Upper lobe of left lung (tissue), 6 donors: ENCODE results near the gene CYP26A1. TPM values are rescaled to one million over a fixed set of nuclear protein-coding genes. Genes with fewer than 3 reads are reported as not detected.

ENCODE experiments used
- ATAC-seq, 2 donors: fragments of 200-7000 bp; cut with Tn5 transposase; one replicate each; pipeline ENCODE4 v1.9.1; 2022; ENCODE audit warnings: mild to moderate bottlenecking in 2 of 2, moderate library complexity in 2 of 2; ENCODE audit not compliant: low FRiP score in 2 of 2
- DNase-seq, 2 donors: peaks; one replicate each; pipeline ENCODE4 v3.0.0-alpha.2; 2019 to 2020
- H3K27ac ChIP-seq, 4 donors: fragments of 200-600 bp; sonication (generic); one replicate each; pipeline ENCODE4 v1.5.1; 2016 to 2019
- H3K27me3 ChIP-seq, 4 donors: fragments of 200-600 bp; sonication (generic); one replicate each; pipeline ENCODE4 v1.5.1; 2017 to 2019
- H3K36me3 ChIP-seq, 4 donors: fragments of 200-600 bp; sonication (generic); one replicate each; pipeline ENCODE4 v1.5.1; 2016 to 2019
- H3K4me1 ChIP-seq, 4 donors: fragments of 200-600 bp; sonication (generic); one replicate each; pipeline ENCODE4 v1.5.1; 2018 to 2019
- H3K4me3 ChIP-seq, 4 donors: fragments of 200-600 bp; sonication (generic); one replicate each; pipeline ENCODE4 v1.5.1; 2017 to 2019; ENCODE audit warnings: mild to moderate bottlenecking in 2 of 4, moderate library complexity in 1 of 4
- H3K9me3 ChIP-seq, 4 donors: fragments of 200-600 bp; sonication (generic); one replicate each; pipeline ENCODE4 v1.5.1; 2018 to 2019
- EP300 ChIP-seq, 4 donors: sonication (generic); formaldehyde crosslinking; IDR thresholded peaks; one replicate each; pipeline ENCODE4 v1.5.1; 2017; ENCODE audit warnings: antibody characterized with exemption in 4 of 4, control low read depth in 2 of 4
- POLR2A ChIP-seq, 4 donors: fragments of 450-650 bp; IDR thresholded peaks; one replicate each; pipeline ENCODE4 v1.5.1; 2016 to 2017; ENCODE audit warnings: antibody characterized with exemption in 4 of 4, mild to moderate bottlenecking in 2 of 4
- POLR2AphosphoS5 ChIP-seq, 2 donors: sonication (generic); formaldehyde crosslinking; IDR thresholded peaks; one replicate each; pipeline ENCODE4 v1.5.1; 2017; ENCODE audit warnings: antibody characterized with exemption in 2 of 2
- WGBS, 2 donors: methylation state at CpG; one replicate each; pipeline ENCODE4 v1.1.5; 2017 to 2018; 5-methylcytosine and 5-hydroxymethylcytosine counted together
- total RNA-seq, 6 donors: library from RNA; depleted of rRNA in 4 of 6; stranded (reverse); fragments of >200 nt in 4 of 6; gene quantifications; one replicate each; pipeline versions ENCODE4 v1.1.0 to v1.2.1, GENCODE V29; 2016 to 2021
- TF ChIP-seq, protein P1 (sequence below), 6 experiments: fragments of 450-650 bp in 4 of 6; fragments of 200-600 bp in 2 of 6; sonication (generic) in 2 of 6; IDR thresholded peaks; one replicate each; pipeline ENCODE4 v1.5.1; 2016 to 2019; ENCODE audit warnings: antibody characterized with exemption in 6 of 6
- donor health status: DM: no; HTN: no; CAD: no; lungs with moderate emphysema.
- donor health status: DM: no; HTN: yes; CAD: no; lungs with severe emphysema.

The CYP26A1 gene
- total RNA-seq, 6 donors from 2014 or later: not detected

DNA sequence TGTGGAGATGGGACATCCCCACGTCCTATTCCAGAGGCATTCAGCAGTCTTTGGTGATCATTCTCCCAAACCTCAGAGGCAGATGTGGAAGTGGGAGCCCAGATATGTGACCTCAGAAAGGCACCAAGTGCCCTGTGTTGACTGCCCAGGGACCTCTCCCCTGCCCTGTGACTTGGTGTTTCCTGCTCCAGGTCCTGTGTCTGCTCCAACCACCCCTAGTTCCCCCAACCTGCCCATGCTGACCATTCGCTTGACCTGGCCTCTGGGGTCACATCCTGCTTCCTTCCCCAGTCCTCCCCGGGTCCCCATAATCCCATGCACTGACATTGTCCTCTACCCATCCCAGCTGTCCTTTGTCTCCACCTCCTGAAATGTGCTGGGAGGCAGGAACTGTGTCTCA lies 7.6 kb downstream of the CYP26A1 start:
- no peak for TF ChIP-seq EP300 (IDR thresholded peaks at IDR 0.05)
- TF ChIP-seq POLR2AphosphoS5 (IDR thresholded peaks at IDR 0.05): no peak
- TF ChIP-seq, protein P1, sequence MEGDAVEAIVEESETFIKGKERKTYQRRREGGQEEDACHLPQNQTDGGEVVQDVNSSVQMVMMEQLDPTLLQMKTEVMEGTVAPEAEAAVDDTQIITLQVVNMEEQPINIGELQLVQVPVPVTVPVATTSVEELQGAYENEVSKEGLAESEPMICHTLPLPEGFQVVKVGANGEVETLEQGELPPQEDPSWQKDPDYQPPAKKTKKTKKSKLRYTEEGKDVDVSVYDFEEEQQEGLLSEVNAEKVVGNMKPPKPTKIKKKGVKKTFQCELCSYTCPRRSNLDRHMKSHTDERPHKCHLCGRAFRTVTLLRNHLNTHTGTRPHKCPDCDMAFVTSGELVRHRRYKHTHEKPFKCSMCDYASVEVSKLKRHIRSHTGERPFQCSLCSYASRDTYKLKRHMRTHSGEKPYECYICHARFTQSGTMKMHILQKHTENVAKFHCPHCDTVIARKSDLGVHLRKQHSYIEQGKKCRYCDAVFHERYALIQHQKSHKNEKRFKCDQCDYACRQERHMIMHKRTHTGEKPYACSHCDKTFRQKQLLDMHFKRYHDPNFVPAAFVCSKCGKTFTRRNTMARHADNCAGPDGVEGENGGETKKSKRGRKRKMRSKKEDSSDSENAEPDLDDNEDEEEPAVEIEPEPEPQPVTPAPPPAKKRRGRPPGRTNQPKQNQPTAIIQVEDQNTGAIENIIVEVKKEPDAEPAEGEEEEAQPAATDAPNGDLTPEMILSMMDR (IDR thresholded peaks at IDR 0.05): no peak
- TF ChIP-seq POLR2A (IDR thresholded peaks at IDR 0.05): no peak
- no peaks in the 10 kb centered on the region for H3K27me3 ChIP-seq
- no peaks in the 10 kb centered on the region for H3K9me3 ChIP-seq
- no peak overlapping the region for H3K27ac ChIP-seq
- WGBS, 2 donors: 41 to 43% methylated on average over 3 of the region's 3 CpGs
- no peaks in the 10 kb centered on the region for H3K36me3 ChIP-seq
- no peak for DNase-seq
- H3K4me1 ChIP-seq: peaks cover 0 to 10% (median 5%) of the 10 kb centered on the region in 4 donors
- no peak overlapping the region for H3K4me3 ChIP-seq
- no peak for ATAC-seq

DNA sequence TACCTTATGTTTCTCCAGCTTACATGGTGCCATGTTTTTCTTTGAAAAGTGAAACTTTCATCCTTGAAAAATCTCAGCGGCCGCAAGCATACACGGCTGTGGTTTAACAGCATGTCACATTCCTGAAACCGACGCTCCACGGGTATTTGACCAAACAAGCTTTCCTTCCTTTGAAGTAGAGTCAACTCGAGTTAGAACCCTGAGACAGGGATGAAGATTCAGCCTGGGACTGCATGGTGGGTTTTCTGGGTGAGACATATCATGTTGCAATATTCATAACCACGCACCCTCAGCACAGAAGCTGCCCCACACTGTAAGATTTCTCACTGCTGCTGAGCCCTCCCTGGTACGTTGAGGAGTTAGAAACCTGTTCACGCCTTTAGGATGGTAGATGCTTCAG lies 8.1 kb downstream of the CYP26A1 start:
- Histone ChIP-seq H3K4me1 (peaks cover 0 to 10% (median 5%) of the 10 kb centered on the region in 4 donors), H3K4me3 (no peak overlapping the region), H3K27me3 (no peaks in the 10 kb centered on the region), H3K27ac (no peak overlapping the region), H3K36me3 (no peaks in the 10 kb centered on the region), H3K9me3 (no peaks in the 10 kb centered on the region)
- no peak for DNase-seq
- TF ChIP-seq POLR2AphosphoS5 (IDR thresholded peaks at IDR 0.05) (no peak), EP300 (IDR thresholded peaks at IDR 0.05) (no peak), POLR2A (IDR thresholded peaks at IDR 0.05) (no peak)
- TF ChIP-seq, protein P1 (IDR thresholded peaks at IDR 0.05): no peak
- ATAC-seq: no peak
- WGBS, 2 donors: 57 to 74% methylated on average over 10 of the region's 10 CpGs

GRCh38 chr10:93083743-93084539 lies 10.2 kb downstream of the CYP26A1 start:
- no peaks in the 10 kb centered on the region for H3K9me3 ChIP-seq
- no peaks in the 10 kb centered on the region for H3K27me3 ChIP-seq
- H3K4me3 ChIP-seq: no peak overlapping the region
- no peaks in the 10 kb centered on the region for H3K36me3 ChIP-seq
- ATAC-seq: no peak
- TF ChIP-seq, protein P1 (IDR thresholded peaks at IDR 0.05): no peak
- TF ChIP-seq POLR2A (IDR thresholded peaks at IDR 0.05): no peak
- no peak for TF ChIP-seq POLR2AphosphoS5 (IDR thresholded peaks at IDR 0.05)
- TF ChIP-seq EP300 (IDR thresholded peaks at IDR 0.05): no peak
- 78 to 82% methylated on average over 6 to 7 of the region's 7 CpGs for WGBS, 2 donors
- no peak overlapping the region for H3K27ac ChIP-seq
- no peak for DNase-seq
- peaks cover 0 to 10% (median 5%) of the 10 kb centered on the region in 4 donors for H3K4me1 ChIP-seq

DNA sequence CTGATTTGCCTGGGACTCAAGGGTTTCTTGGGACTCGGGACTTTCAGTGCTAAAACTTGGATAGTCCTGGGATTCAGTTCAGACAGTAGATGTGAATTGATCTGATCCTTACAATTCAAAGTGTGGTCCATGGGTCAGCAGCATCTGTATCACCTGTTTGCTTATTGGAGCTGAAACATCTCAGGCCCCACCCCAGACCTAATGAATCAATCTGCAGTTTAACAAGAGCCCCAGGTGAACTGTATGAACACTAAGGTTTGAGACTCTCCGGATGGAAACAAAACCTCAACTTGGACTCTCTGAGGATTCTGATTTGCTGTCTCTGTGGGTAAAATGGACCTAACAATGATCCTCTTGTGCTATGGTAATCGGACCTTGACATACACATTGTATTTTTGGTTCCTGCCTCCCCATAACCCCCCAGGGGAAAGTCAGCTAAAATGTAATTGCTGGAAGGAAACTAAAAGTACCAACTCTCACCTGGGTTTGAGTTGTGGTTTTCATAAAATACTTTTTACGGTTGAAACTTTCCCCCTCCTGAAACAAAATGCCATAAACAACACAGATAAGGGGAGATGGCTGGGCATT lies 11.7 kb downstream of the CYP26A1 start:
- no peak for ATAC-seq
- H3K9me3 ChIP-seq: no peaks in the 10 kb centered on the region
- TF ChIP-seq POLR2A (IDR thresholded peaks at IDR 0.05): no peak
- peaks cover 0 to 3% (median under 1%) of the 10 kb centered on the region in 4 donors for H3K4me1 ChIP-seq
- no peak for DNase-seq
- H3K27me3 ChIP-seq: no peaks in the 10 kb centered on the region
- H3K27ac ChIP-seq: no peak overlapping the region
- no peaks in the 10 kb centered on the region for H3K36me3 ChIP-seq
- H3K4me3 ChIP-seq: no peak overlapping the region
- WGBS, 2 donors: 61 to 67% methylated on average over 4 of the region's 4 CpGs

DNA sequence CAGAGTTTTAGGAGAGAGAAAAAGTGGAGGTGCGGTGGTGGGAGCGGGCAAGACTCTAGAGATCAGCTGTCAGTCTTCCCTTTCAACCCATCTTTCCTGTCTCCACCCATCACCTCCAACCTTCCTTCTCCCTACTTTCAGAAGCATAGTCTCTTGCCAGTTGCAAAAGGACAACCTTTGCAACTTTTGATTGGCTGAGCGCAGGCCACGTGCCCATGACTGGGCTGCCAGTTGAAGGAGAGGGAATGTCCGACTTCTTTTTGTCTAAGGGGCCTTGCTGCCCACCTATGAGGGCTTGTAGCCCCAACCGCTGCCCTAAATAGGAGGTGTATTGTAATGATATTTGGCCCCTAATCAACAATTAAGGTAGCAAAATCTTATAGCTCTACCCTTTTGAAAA lies 12.6 kb downstream of the CYP26A1 start:
- WGBS, 2 donors: 91 to 94% methylated on average over 6 of the region's 6 CpGs
- Histone ChIP-seq H3K27me3 (no peaks in the 10 kb centered on the region), H3K36me3 (no peaks in the 10 kb centered on the region), H3K27ac (no peak overlapping the region), H3K4me3 (no peak overlapping the region), H3K4me1 (no peaks in the 10 kb centered on the region), H3K9me3 (no peaks in the 10 kb centered on the region)
- TF ChIP-seq, protein P1 (IDR thresholded peaks at IDR 0.05): no peak
- TF ChIP-seq POLR2A (IDR thresholded peaks at IDR 0.05): no peak
- no peak for TF ChIP-seq EP300 (IDR thresholded peaks at IDR 0.05)
- TF ChIP-seq POLR2AphosphoS5 (IDR thresholded peaks at IDR 0.05): no peak
- ATAC-seq (no peak), DNase-seq (no peak)
